GM23248 (cell line): ENCODE data around the gene CROCC2. TPM values are rescaled to one million over a fixed set of nuclear protein-coding genes. Genes with fewer than 3 reads are reported as not detected.

ENCODE experiments used
- DNase-seq: peaks from one replicate; pipeline ENCODE4 v3.0.0-alpha.2; 2015
- H2AFZ ChIP-seq: fragments of 200-600 bp; sonication (generic); 2 replicates; pipeline ENCODE4 v1.6.1; 2016; ENCODE audit warnings: antibody characterized with exemption
- H3F3A ChIP-seq: fragments of 200-600 bp; sonication (generic); 2 replicates; pipeline ENCODE4 v1.6.1; 2016; ENCODE audit warnings: mild to moderate bottlenecking, antibody characterized with exemption, mixed run types; ENCODE audit not compliant: insufficient read depth
- H3K27ac ChIP-seq: fragments of 200-600 bp; sonication (generic); 2 replicates; pipeline ENCODE4 v1.5.1; 2016; ENCODE audit warnings: mild to moderate bottlenecking
- H3K27me3 ChIP-seq: fragments of 200-600 bp; sonication (generic); replicated peaks from 2 replicates; pipeline ENCODE4 v1.6.1; 2016; ENCODE audit warnings: mild to moderate bottlenecking; ENCODE audit not compliant: insufficient read depth
- H3K36me3 ChIP-seq: fragments of 200-600 bp; sonication (generic); 2 replicates; pipeline ENCODE4 v1.6.1; 2016; ENCODE audit warnings: low read depth, mild to moderate bottlenecking
- H3K4me1 ChIP-seq: fragments of 200-600 bp; sonication (generic); 2 replicates; pipeline ENCODE4 v1.6.1; 2016; ENCODE audit warnings: mild to moderate bottlenecking; ENCODE audit not compliant: insufficient read depth
- H3K4me2 ChIP-seq: fragments of 200-600 bp; sonication (generic); one replicate; pipeline ENCODE4 v1.6.1; 2016; ENCODE audit warnings: mild to moderate bottlenecking; ENCODE audit not compliant: unreplicated experiment
- H3K4me3 ChIP-seq: fragments of 200-600 bp; sonication (generic); 2 replicates; pipeline ENCODE4 v1.5.1; 2016; ENCODE audit warnings: mild to moderate bottlenecking
- H3K79me2 ChIP-seq: fragments of 200-600 bp; sonication (generic); 2 replicates; pipeline ENCODE4 v1.6.1; 2016; ENCODE audit warnings: mild to moderate bottlenecking; ENCODE audit not compliant: insufficient read depth
- H3K9ac ChIP-seq: fragments of 200-600 bp; sonication (generic); 2 replicates; pipeline ENCODE4 v1.6.1; 2016; ENCODE audit warnings: mild to moderate bottlenecking
- H3K9me2 ChIP-seq: fragments of 200-600 bp; sonication (generic); 2 replicates; pipeline ENCODE4 v1.6.1; 2016; ENCODE audit warnings: mixed run types, mild to moderate bottlenecking, moderate library complexity; ENCODE audit not compliant: insufficient read depth
- H3K9me3 ChIP-seq: fragments of 200-600 bp; sonication (generic); one replicate; pipeline ENCODE4 v1.6.1; 2017; ENCODE audit warnings: low read depth
- H4K20me1 ChIP-seq: fragments of 200-600 bp; sonication (generic); 2 replicates; pipeline ENCODE4 v1.6.0; 2016; ENCODE audit not compliant: insufficient read depth
- EZH2 ChIP-seq: fragments of 200-600 bp; sonication (generic); IDR thresholded peaks from 2 replicates; pipeline ENCODE4 v1.6.1; 2018; ENCODE audit warnings: antibody characterized with exemption, mild to moderate bottlenecking; ENCODE audit not compliant: insufficient read depth, poor library complexity, severe bottlenecking
- EZH2phosphoT487 ChIP-seq: fragments of 200-600 bp; sonication (generic); IDR thresholded peaks from 2 replicates; pipeline ENCODE4 v1.6.1; 2018; ENCODE audit warnings: antibody characterized with exemption, moderate library complexity, mild to moderate bottlenecking, low read depth; ENCODE audit not compliant: insufficient read depth
- WGBS, 2 experiments: methylation state at CpG; one replicate each; pipeline ENCODE4 v1.1.6; 2015 to 2017; ENCODE audit warnings: low lambda C conversion rate in 2 of 2, low coverage in 1 of 2; ENCODE audit errors: missing lambda C conversion rate in 2 of 2; 5-methylcytosine and 5-hydroxymethylcytosine counted together
- in situ Hi-C: fragments of 300-500 bp; cut with MboI; formaldehyde crosslinking; loops from 2 replicates; pipeline ENCODE4 v1.15.0; 2020
- polyA plus RNA-seq: library from polyadenylated mRNA; unstranded; fragments of >200 nt; fragmentation: Nextera tagmentation; extraction: Ambion mirVana; gene quantifications from 2 replicates; pipeline ENCODE4 v1.2.1, GENCODE V29; 2016
- total RNA-seq: library from RNA; depleted of rRNA; stranded (reverse); fragments of >200 nt; shearing (Covaris generic); gene quantifications from 2 replicates; pipeline ENCODE4 v1.2.3, GENCODE V29; 2014

CROCC2 gene
- total and polyA plus RNA-seq, 2 experiments from 2014 or later: under 0.01 TPM; not detected in 1

DNA sequence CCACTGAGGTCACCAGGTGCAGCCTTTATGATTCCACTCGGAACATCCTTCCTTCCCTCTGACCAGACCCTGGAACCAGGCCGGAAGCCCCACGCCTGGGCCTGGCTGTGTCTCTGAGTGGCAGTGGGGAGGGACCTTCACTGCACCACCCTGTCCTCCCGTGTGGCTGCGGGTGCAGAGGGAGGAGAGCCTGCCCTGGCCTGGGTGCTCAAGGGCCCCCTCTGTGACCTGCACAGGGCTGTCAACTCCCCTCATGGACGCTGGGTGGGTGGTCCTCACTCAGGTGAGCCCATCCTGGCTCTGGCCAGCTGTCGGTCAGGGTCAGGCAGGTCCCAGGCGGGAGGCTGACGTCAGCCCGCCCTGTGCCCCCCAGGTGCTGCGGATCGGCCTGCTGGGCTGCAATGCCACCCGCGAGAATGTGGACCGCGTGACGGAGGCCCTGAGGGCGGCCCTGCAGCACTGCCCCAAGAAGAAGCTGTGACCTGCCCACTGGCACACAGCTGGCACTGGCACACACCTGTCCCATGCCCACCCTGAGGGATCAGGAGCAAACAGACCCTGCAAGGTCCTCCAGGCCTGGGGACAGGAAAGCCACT lies 27.7 kb upstream of the CROCC2 start:
- no peaks in the 10 kb centered on the region for H3K36me3 ChIP-seq
- H3K9me2 ChIP-seq: no peaks in the 10 kb centered on the region
- no peak for DNase-seq
- H3F3A ChIP-seq: no peaks in the 10 kb centered on the region
- no peak overlapping the region for H3K9ac ChIP-seq
- H3K27me3 ChIP-seq: no peaks in the 10 kb centered on the region
- no peak overlapping the region for H3K4me3 ChIP-seq
- H2AFZ ChIP-seq: no peak overlapping the region
- no peak overlapping the region for H3K4me2 ChIP-seq
- no peaks in the 10 kb centered on the region for H3K79me2 ChIP-seq
- in situ Hi-C loops: no loop called here
- H3K27ac ChIP-seq: no peak overlapping the region
- no peaks in the 10 kb centered on the region for H3K4me1 ChIP-seq
- WGBS, 2 experiments: 84 to 85% methylated on average over 16 to 18 of the region's 18 CpGs
- no peaks in the 10 kb centered on the region for H4K20me1 ChIP-seq
- no peak for TF ChIP-seq EZH2phosphoT487
- TF ChIP-seq EZH2: no peak
- no peaks in the 10 kb centered on the region for H3K9me3 ChIP-seq

DNA sequence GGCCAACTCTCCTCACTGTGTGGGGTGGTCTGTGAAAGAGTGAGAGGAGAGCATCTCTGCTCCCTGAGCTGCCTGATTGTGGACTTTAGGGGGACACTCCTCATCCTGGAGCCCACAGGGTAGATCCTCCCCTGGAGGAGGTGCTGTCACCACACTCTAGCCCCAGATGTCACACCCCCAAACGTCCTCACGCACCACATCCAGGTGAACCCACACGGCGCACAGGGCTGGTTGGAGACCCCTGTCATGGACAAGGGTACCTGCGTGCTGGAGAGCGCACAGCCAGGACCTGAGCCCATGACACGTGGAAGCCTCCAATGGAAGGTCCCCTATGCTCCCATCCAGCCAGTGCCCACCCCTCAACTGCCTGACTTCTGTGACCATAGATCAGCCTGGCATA lies 27.0 kb upstream of the CROCC2 start:
- in situ Hi-C loops: no loop called here
- no peaks in the 10 kb centered on the region for H3K36me3 ChIP-seq
- H3K9me3 ChIP-seq: no peaks in the 10 kb centered on the region
- DNase-seq: no peak
- H3K9ac ChIP-seq: no peak overlapping the region
- no peaks in the 10 kb centered on the region for H3F3A ChIP-seq
- no peaks in the 10 kb centered on the region for H4K20me1 ChIP-seq
- no peaks in the 10 kb centered on the region for H3K4me1 ChIP-seq
- no peaks in the 10 kb centered on the region for H3K27me3 ChIP-seq
- no peak overlapping the region for H2AFZ ChIP-seq
- 70 to 74% methylated on average over 7 of the region's 7 CpGs for WGBS, 2 experiments
- no peak for TF ChIP-seq EZH2phosphoT487
- no peak for TF ChIP-seq EZH2
- no peak overlapping the region for H3K27ac ChIP-seq
- H3K79me2 ChIP-seq: no peaks in the 10 kb centered on the region
- H3K4me3 ChIP-seq: no peak overlapping the region
- H3K9me2 ChIP-seq: no peaks in the 10 kb centered on the region
- H3K4me2 ChIP-seq: no peak overlapping the region

DNA sequence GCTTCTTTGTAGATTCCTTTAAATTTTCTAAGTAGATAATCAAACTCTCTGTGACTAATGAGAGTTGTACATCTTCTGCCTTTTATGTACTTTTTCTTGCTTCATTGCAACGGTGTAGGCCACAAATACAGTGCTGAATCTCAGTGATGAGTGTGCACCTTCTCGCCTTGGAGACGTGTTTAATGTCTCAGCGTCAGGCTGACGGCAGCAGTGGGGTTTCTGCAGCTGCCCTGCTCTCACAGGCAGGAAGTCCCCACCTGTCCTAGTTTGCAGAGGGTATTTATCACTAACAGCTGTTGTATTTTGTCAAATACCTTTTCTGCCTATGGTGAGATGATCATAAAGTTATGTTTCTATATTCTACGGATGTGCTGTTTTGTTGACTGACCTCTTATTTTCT lies 24.2 kb upstream of the CROCC2 start:
- no peak overlapping the region for H2AFZ ChIP-seq
- H3K4me3 ChIP-seq: no peak overlapping the region
- in situ Hi-C loops: no loop called here
- H3K9me2 ChIP-seq: no peaks in the 10 kb centered on the region
- H3K4me2 ChIP-seq: no peak overlapping the region
- 57 to 61% methylated on average over 6 of the region's 6 CpGs for WGBS, 2 experiments
- no peaks in the 10 kb centered on the region for H4K20me1 ChIP-seq
- H3K9me3 ChIP-seq: no peaks in the 10 kb centered on the region
- TF ChIP-seq EZH2phosphoT487: no peak
- no peak for TF ChIP-seq EZH2
- no peaks in the 10 kb centered on the region for H3F3A ChIP-seq
- no peak overlapping the region for H3K27ac ChIP-seq
- no peaks in the 10 kb centered on the region for H3K36me3 ChIP-seq
- no peak for DNase-seq
- no peaks in the 10 kb centered on the region for H3K79me2 ChIP-seq
- H3K9ac ChIP-seq: no peak overlapping the region
- H3K4me1 ChIP-seq: no peaks in the 10 kb centered on the region
- no peaks in the 10 kb centered on the region for H3K27me3 ChIP-seq

DNA sequence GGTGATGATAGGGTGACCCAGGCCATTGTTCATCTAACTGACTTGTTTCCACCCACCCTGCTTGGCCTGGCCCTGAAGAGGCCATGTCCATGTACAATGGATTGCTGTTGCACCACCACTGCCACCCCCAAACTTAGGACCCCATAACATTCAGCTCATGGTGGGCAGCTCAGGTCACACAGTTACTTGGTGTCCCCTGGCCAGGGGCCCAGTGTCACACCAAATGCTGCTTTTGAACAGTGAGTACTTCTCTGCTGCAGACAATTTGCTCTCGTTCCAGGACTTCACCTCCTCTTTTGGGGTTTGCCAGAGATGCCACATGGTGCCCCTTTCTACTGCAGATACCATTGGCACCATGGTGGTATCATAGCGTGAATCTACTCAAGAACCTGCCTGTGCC lies 21.9 kb upstream of the CROCC2 start:
- WGBS, 2 experiments: 71 to 72% methylated on average over 2 of the region's 2 CpGs

DNA sequence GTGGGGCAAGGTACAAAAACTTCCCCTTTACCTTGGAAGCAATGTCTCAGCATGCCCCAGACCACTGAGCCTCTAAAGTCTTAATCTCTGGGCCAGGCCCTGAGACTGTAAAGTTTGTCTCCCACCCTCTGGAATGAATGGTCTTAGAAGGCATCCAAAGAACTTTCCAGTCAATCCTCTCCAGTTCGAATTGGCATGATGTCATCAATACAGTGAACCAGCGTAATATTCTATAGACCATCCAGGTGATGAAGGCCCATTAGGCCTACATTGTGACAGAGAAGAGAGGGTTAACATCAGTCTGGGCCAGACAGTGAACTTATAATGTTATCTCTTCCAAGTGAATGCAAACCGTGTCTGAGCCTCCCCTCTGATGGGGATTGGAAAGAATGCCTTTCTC lies 21.4 kb upstream of the CROCC2 start:
- Histone ChIP-seq H3K4me1 (no peaks in the 10 kb centered on the region), H3K27me3 (no peaks in the 10 kb centered on the region), H3K9me3 (no peaks in the 10 kb centered on the region), H4K20me1 (no peaks in the 10 kb centered on the region), H3F3A (no peaks in the 10 kb centered on the region), H2AFZ (no peak overlapping the region), H3K4me2 (no peak overlapping the region), H3K36me3 (no peaks in the 10 kb centered on the region), H3K4me3 (no peak overlapping the region), H3K27ac (no peak overlapping the region), H3K9me2 (no peaks in the 10 kb centered on the region), H3K9ac (no peak overlapping the region), H3K79me2 (no peaks in the 10 kb centered on the region)
- 63 to 70% methylated on average over 3 of the region's 3 CpGs for WGBS, 2 experiments
- TF ChIP-seq EZH2phosphoT487: no peak
- TF ChIP-seq EZH2: no peak
- DNase-seq: no peak
- in situ Hi-C loops: no loop called here

More for the DNA sequence above, 21.9 kb upstream of the CROCC2 start:
- in situ Hi-C loops: no loop called here
- no peaks in the 10 kb centered on the region for H3K9me2 ChIP-seq
- H3K4me1 ChIP-seq: no peaks in the 10 kb centered on the region
- no peak overlapping the region for H3K27ac ChIP-seq
- H3K27me3 ChIP-seq: no peaks in the 10 kb centered on the region
- H3K36me3 ChIP-seq: no peaks in the 10 kb centered on the region
- no peaks in the 10 kb centered on the region for H3K9me3 ChIP-seq
- no peak overlapping the region for H3K9ac ChIP-seq
- DNase-seq: no peak
- no peaks in the 10 kb centered on the region for H3K79me2 ChIP-seq
- H4K20me1 ChIP-seq: no peaks in the 10 kb centered on the region
- no peaks in the 10 kb centered on the region for H3F3A ChIP-seq
- H3K4me3 ChIP-seq: no peak overlapping the region
- H3K4me2 ChIP-seq: no peak overlapping the region
- TF ChIP-seq EZH2phosphoT487: no peak
- no peak overlapping the region for H2AFZ ChIP-seq
